Activated CD4-positive, alpha-beta memory T cell treated with anti-CD3 and anti-CD28 coated beads for 36 hours (primary cell): Measurements from ENCODE around the gene NWD2. TPM values are rescaled to one million over a fixed set of nuclear protein-coding genes. Genes with fewer than 3 reads are reported as not detected.
"Not testable (repeated sequence)": the region's sequence is repeated elsewhere in the genome, so short reads cannot be mapped to it uniquely, and the experiment has no call there.

Experiments
- CTCF ChIA-PET: fragments of 350-600 bp; sonication (Branson Sonifier 250); formaldehyde crosslinking; loops from one replicate; lab custom pipeline; 2021; ENCODE audit warnings: antibody characterized with exemption, inconsistent platforms; lab: Charles Lee
- POLR2A ChIA-PET: fragments of 350-600 bp; sonication (Branson Sonifier 250); formaldehyde crosslinking; loops from one replicate; lab custom pipeline; 2021; ENCODE audit warnings: antibody characterized with exemption; lab: Charles Lee
- DNase-seq: peaks from one replicate; pipeline ENCODE4 v3.0.0-alpha.2; 2020
- H3K27ac Mint-ChIP-seq: one replicate; pipeline ENCODE4 v1.8.0; 2021; ENCODE audit warnings: mixed read lengths
- H3K27me3 Mint-ChIP-seq: one replicate; pipeline ENCODE4 v1.8.0; 2021; ENCODE audit warnings: mixed read lengths
- H3K36me3 Mint-ChIP-seq: one replicate; pipeline ENCODE4 v1.8.0; 2021; ENCODE audit warnings: mixed read lengths
- H3K4me1 Mint-ChIP-seq: one replicate; pipeline ENCODE4 v1.8.0; 2021; ENCODE audit warnings: low read depth, mixed read lengths
- H3K4me3 Mint-ChIP-seq: one replicate; pipeline ENCODE4 v1.8.0; 2021; ENCODE audit warnings: mild to moderate bottlenecking, mixed read lengths
- H3K9me3 Mint-ChIP-seq: one replicate; pipeline ENCODE4 v1.8.0; 2021; ENCODE audit warnings: mixed read lengths
- intact Hi-C: fragments of 100-400 bp; cut with micrococcal nuclease; formaldehyde crosslinking; loops from one replicate; pipeline ENCODE4 v1.15.1; 2023
- total RNA-seq, 2 experiments: library from RNA; stranded (reverse); gene quantifications; one replicate each; pipeline ENCODE4 v1.2.3, GENCODE V29; 2021

NWD2 gene
- total RNA-seq, 2 experiments from 2014 or later = not detected

DNA sequence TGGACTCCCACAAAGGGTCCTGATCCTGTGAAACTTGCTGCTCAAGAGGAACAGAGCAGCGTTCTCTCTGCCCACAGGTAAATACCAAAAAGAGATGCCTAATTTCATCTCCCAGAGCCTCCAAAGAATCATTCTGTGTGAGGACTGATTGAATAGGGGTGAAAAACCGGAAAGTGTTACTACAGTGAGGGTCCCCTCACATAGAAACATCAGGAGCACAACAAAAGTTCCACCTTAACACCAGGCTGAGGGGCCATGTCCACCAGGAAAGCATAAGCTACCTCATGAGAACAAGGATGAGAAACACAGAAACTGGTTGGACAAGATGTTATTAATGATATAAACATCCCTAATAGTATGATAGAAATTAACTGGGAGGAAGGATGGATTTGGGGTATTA lies 140.9 kb downstream of the NWD2 start:
- ChIA-PET CTCF (interaction anchor here (0.6 to 1.1 kb wide), 2 partner anchors 816 to 988 kb away, joined by 3 read pairs; no protein-coding TSS in a partner anchor), POLR2A (no interaction called here)
- Mint-ChIP-seq H3K9me3 (no peaks in the 10 kb centered on the region), H3K4me3 (no peak overlapping the region), H3K27me3 (peaks cover 6% of the 10 kb centered on the region), H3K36me3 (no peaks in the 10 kb centered on the region), H3K4me1 (no peaks in the 10 kb centered on the region), H3K27ac (no peak overlapping the region)
- intact Hi-C loops = loop anchor here (5.0 kb wide), 1 partner anchor 973 kb away; no protein-coding TSS in a partner anchor
- DNase-seq = no peak

DNA sequence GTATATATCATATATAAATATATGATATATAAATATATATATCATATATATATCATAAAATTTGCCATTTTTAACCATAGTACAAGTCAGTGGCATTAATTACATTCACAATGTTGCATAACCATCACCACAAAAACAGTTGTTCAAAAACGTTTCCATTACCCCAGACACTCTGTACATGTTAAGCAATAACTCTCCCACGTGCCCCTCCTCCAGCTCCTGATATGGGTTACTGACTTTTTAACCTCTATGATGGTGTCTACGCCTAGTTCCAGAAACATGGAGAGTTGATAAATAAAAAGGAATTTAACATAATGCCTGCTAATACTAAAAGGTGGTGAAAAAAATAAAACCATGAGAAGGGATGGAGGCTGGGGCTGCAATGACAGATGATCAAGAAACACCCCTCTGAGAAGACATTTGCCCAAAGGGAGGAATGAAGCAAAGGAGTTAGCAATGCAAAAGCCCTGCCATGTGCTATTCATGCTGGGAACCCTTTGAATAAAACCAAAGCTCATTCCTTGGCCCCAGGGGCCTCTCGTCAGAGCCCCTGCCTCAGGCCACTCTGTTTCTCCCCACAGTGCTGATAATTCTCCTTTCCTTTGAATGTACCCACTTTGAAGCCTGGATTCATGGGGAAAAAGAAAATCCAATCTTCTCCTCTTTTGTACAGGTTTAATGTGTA lies 144.3 kb downstream of the NWD2 start:
- ChIA-PET POLR2A (no interaction called here), CTCF (interaction anchor here (0.6 to 1.5 kb wide), 8 partner anchors 9 to 996 kb away, joined by 3 to 6 read pairs (median 4); no protein-coding TSS in a partner anchor)
- no peaks in the 10 kb centered on the region for H3K9me3 Mint-ChIP-seq
- no peak overlapping the region for H3K27ac Mint-ChIP-seq
- DNase-seq = no peak
- H3K36me3 Mint-ChIP-seq = no peaks in the 10 kb centered on the region
- intact Hi-C loops = loop anchor here (5.0 kb wide), 1 partner anchor 977 kb away; no protein-coding TSS in a partner anchor
- H3K27me3 Mint-ChIP-seq = peaks cover 3% of the 10 kb centered on the region
- no peak overlapping the region for H3K4me3 Mint-ChIP-seq
- no peaks in the 10 kb centered on the region for H3K4me1 Mint-ChIP-seq

DNA sequence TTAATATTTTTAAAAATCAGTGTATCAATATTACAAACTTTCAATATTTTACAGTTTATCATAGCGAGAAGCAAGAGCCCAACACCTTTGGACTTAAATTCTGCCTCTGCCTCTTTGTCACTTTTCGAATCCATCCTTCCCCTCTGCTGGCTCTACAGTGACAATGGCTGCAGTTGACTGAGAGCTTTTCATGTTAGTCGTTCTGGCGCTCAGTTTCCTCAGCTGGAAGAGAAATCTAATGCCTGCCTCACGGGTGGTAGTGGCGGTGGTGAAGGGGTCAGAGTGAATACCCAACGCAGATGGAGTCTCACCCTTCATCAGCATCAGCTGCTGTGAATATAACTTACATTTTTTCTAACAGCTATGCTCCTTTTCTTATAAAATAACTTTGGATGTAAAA lies 144.8 kb downstream of the NWD2 start:
- H3K27me3 Mint-ChIP-seq = peaks cover 3% of the 10 kb centered on the region
- intact Hi-C loops = loop anchor here (5.0 kb wide), 1 partner anchor 977 kb away; no protein-coding TSS in a partner anchor
- H3K36me3 Mint-ChIP-seq = no peaks in the 10 kb centered on the region
- H3K9me3 Mint-ChIP-seq = no peaks in the 10 kb centered on the region
- H3K4me3 Mint-ChIP-seq = no peak overlapping the region
- no peak overlapping the region for H3K27ac Mint-ChIP-seq
- ChIA-PET CTCF (interaction anchor here (0.6 to 1.5 kb wide), 8 partner anchors 9 to 996 kb away, joined by 3 to 6 read pairs (median 4); no protein-coding TSS in a partner anchor), POLR2A (no interaction called here)
- no peak for DNase-seq
- no peaks in the 10 kb centered on the region for H3K4me1 Mint-ChIP-seq

DNA sequence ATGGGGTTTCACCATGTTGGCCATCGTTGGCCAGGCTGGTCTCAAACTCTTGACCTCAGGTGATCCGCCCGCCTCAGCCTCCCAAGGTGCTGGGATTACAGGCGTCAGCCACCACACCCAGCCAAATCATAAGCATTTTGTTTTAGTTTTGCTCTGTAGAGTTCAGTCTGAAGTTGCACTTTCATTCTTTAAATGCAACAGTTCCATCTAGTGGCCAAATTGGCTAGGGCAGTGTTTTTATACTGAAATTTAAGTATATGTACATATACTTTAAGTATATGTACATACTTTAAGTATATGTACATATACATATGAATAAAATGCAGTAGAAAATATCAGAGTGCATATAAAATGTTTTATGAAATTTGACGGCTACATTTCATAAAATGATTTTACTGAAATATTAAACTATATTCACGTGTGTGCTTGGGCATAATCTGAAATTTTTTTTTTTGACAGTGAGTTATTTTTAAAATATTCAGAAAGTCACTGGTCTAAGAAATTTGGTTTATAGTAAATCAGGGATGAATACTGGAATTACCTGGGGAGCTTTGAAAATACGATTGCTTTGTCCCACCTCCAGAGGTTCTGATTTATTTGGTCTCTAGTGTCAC lies 145.5 kb downstream of the NWD2 start:
- Mint-ChIP-seq H3K27me3 (peaks cover 5% of the 10 kb centered on the region), H3K4me1 (no peaks in the 10 kb centered on the region), H3K27ac (no peak overlapping the region), H3K36me3 (no peaks in the 10 kb centered on the region), H3K4me3 (no peak overlapping the region), H3K9me3 (no peaks in the 10 kb centered on the region)
- ChIA-PET POLR2A (no interaction called here), CTCF (interaction anchor here (0.7 to 1.5 kb wide), 5 partner anchors 8 to 997 kb away, joined by 3 to 6 read pairs (median 4); no protein-coding TSS in a partner anchor)
- intact Hi-C loops = loop anchor here (1.0 to 5.0 kb wide), 2 partner anchors 978 to 1039 kb away; no protein-coding TSS in a partner anchor
- no peak for DNase-seq

DNA sequence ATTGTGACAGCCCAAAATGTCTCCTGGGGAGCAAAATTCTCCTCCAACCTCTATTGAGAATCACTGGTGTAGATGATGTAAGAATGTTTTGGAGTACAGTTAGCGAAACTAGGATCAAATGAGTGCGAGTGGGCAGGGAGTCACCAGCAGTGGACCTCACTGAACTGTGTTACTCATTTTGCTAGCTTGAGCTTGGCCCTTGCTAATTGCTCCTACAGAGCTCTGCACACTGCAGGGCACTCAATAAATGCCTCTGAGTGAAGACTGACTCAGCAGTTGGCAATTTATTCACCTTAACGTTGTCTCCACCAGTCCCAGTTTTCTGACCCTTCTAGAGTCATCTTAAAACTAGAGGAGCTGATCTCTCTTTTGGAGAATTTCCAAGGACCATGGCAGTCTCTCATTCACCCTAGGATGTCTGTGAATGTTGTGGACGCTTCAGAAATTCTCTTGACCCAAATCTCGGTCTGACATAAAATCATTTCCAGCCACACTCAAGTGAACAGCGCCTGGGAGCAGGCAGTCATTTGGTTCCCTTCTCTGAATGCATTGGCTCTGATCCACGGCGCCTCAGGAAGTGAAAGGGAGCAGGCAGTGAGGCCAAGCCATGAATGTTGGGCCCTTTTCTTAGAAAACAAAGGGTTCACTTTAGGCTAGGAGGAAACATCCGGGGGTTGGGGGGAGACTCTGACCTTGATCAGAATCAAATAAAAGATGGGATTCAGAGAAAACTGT lies 148.1 kb downstream of the NWD2 start:
- Mint-ChIP-seq H3K9me3 (no peaks in the 10 kb centered on the region), H3K27me3 (peaks cover 13% of the 10 kb centered on the region)
- CTCF ChIA-PET = interaction anchor here (1.8 kb wide), 1 partner anchor 9 kb away, joined by 5 read pairs; no protein-coding TSS in a partner anchor

DNA sequence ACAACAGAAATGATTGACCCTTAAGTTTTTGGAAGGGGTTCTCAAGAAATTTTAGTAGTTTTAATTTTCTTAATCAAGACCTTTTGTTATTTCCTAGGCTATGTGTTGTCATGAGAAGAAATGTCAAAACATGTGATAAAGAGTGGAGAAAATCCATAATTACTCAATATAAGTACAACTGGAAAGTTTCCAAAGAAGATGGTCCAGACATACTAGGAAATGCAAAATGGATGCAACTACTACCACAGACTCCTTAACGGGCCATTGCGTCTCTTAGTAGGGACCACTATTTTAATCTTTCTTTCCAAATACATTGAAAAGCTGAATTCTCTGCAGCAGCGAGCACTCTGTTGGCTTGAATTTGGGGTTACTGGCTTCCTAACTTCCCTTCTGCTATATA lies 148.8 kb downstream of the NWD2 start:
- no peaks in the 10 kb centered on the region for H3K36me3 Mint-ChIP-seq
- intact Hi-C loops = no loop called here
- H3K27ac Mint-ChIP-seq = no peak overlapping the region

More for the DNA sequence above, 148.1 kb downstream of the NWD2 start:
- Mint-ChIP-seq H3K4me3 (no peak overlapping the region), H3K4me1 (no peaks in the 10 kb centered on the region), H3K36me3 (no peaks in the 10 kb centered on the region), H3K27ac (no peak overlapping the region)
- POLR2A ChIA-PET = no interaction called here
- no peak for DNase-seq
- intact Hi-C loops = no loop called here

DNA sequence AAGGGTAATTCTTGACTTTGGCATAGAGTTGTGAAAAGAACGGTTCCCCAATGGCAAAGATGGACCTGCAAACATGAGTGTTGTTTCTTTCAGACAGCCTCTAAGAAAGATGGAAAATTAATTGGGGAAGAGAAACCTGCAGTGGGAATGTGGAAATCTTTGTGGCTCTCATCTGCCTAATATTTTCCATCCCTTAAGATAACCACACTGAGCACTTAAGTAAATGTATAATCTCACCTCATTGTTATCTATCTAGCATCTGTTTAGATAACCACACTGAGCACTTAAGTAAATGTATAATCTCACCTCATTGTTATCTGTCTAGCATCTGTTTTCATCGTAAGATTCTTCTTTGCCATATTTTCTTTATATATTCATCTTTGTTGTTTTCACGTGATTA lies 149.3 kb downstream of the NWD2 start:
- Mint-ChIP-seq H3K36me3 (no peaks in the 10 kb centered on the region), H3K27me3 (peaks cover 10% of the 10 kb centered on the region), H3K4me3 (no peak overlapping the region), H3K27ac (no peak overlapping the region), H3K9me3 (no peaks in the 10 kb centered on the region), H3K4me1 (no peaks in the 10 kb centered on the region)
- intact Hi-C loops = no loop called here
- DNase-seq = no peak
- POLR2A ChIA-PET = no interaction called here
- CTCF ChIA-PET = interaction anchor here (1.8 kb wide), 1 partner anchor 10 kb away, joined by 5 read pairs; no protein-coding TSS in a partner anchor

More for the DNA sequence above, 148.8 kb downstream of the NWD2 start:
- CTCF ChIA-PET = interaction anchor here (1.8 kb wide), 1 partner anchor 9 kb away, joined by 5 read pairs; no protein-coding TSS in a partner anchor
- no peak for DNase-seq
- POLR2A ChIA-PET = no interaction called here
- peaks cover 13% of the 10 kb centered on the region for H3K27me3 Mint-ChIP-seq
- no peak overlapping the region for H3K4me3 Mint-ChIP-seq
- no peaks in the 10 kb centered on the region for H3K9me3 Mint-ChIP-seq
- H3K4me1 Mint-ChIP-seq = no peaks in the 10 kb centered on the region

DNA sequence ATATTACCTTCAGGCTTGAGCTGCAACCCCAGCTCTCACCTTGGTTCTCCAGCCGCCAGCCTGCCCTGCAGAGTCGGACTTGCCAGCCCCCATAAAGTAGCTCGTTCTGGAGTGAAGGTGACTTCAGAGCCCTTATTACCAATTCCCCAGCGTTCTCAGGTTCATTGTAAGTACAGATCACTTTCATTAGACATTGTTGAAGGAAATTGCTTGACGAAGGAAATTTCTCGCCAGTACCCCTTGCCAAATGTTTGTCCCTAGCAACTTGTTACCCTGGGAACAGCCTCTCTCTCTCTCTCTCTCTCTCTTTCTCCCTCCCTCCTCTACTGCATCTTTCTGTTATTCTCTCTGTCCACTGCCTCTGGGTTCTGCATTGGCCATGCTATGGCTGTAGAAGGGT lies 153.0 kb downstream of the NWD2 start:
- intact Hi-C loops = no loop called here
- Mint-ChIP-seq H3K9me3 (no peaks in the 10 kb centered on the region), H3K27ac (no peak overlapping the region), H3K36me3 (no peaks in the 10 kb centered on the region), H3K4me1 (peaks cover 12% of the 10 kb centered on the region), H3K27me3 (peaks cover 10% of the 10 kb centered on the region), H3K4me3 (no peak overlapping the region)
- ChIA-PET POLR2A (no interaction called here), CTCF (interaction anchor here (0.6 kb wide), 1 partner anchor 8 kb away, joined by 4 read pairs; no protein-coding TSS in a partner anchor)
- no peak for DNase-seq

DNA sequence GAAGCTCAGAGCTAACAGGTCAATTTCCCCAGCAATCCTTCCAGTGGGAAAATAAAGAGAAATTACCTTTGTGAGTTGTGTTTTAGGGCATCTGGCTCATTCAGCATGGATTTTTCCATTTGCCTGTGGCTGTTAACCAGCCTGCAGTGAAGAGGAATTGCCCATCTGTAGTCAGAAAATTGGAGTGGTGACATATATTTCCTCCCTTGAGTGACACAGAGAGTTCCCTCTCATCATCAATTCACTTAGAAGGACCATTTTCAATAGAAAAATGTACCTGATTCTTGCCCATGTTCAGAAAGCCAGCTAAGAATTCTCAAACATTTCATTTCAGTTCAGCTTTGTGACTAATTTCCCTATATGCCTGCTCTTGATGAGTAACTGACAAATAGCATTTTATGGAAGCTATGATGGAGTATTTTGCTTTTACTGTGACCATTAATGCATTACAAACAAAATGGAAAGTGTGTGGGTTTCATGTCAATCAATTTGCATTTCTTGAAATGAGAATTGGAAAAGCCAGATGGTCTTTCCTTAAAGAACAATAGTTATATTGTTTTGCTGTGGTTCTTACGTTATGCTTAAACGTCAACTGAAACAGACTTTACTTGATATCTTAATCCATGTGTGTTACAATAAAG lies 155.8 kb downstream of the NWD2 start:
- DNase-seq = no peak
- no peaks in the 10 kb centered on the region for H3K36me3 Mint-ChIP-seq
- H3K9me3 Mint-ChIP-seq = no peaks in the 10 kb centered on the region
- POLR2A ChIA-PET = no interaction called here
- peaks cover 12% of the 10 kb centered on the region for H3K4me1 Mint-ChIP-seq
- H3K27me3 Mint-ChIP-seq = peaks cover 18% of the 10 kb centered on the region
- intact Hi-C loops = no loop called here
- H3K27ac Mint-ChIP-seq = no peak overlapping the region
- CTCF ChIA-PET = interaction anchor here (2.1 kb wide), 1 partner anchor 11 kb away, joined by 5 read pairs; no protein-coding TSS in a partner anchor
- no peak overlapping the region for H3K4me3 Mint-ChIP-seq

DNA sequence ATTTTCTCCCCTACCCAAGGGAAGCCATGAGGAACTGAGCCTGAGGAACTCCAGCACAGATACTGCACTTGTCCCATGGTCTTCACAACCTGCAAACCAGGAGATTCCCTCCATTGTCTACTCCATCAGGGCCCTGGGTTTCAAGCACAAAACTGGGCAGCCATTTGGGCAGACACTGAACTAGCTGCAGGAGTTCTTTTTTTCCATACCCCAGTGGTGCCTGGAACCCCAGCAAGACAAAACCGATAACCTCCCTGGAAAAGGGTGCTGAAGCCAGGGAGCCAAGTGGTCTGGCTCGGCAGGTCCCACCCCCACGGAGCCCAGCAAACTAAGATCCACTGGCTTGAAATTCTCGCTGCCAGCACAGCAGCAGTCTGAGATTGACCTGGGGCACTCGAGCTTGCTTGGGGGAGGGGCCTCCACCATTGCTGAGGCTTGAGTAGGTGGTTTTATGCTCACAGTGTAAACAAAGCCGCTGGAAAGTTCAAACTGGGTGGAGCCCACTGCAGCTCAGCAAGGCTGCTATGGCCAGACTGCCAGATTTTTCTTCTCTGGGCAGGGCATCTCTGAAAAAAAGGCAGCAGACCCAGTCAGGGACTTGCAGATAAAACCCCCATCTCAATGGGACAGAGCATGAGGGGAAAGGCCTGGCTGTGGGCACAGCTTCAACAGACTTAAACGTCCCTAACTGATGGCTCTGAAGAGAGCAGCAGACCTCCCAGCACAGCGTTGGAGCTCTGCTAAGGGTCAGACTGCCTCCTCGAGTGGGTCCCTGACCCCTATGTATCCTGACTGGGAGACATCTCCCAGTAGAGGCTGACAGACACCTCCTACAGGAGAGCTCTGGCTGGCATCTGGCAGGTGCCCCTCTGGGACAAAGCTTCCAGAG lies 163.6 kb downstream of the NWD2 start:
- peaks cover 21% of the 10 kb centered on the region for H3K27me3 Mint-ChIP-seq
- DNase-seq, CTCF ChIA-PET, intact Hi-C loops, POLR2A ChIA-PET, H3K36me3 Mint-ChIP-seq, H3K27ac Mint-ChIP-seq, H3K4me1 Mint-ChIP-seq, H3K9me3 Mint-ChIP-seq, H3K4me3 Mint-ChIP-seq: not testable (repeated sequence)

DNA sequence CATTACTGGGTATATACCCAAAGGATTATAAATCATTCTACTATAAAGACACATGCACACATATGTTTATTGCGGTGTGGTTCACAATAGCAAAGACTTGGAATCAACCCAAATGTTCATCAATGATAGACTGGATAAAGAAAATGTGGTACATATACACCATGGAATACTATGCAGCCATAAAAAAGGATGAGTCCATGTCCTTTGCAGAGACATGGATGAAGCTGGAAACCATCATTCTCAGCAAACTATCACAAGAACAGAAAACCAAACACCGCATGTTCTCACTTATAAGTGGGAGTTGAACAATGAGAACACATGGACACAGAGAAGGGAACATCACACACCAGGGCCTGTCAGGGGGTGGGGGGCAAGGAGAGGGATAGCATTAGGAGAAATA lies 169.1 kb downstream of the NWD2 start:
- intact Hi-C loops, H3K4me3 Mint-ChIP-seq, H3K4me1 Mint-ChIP-seq, CTCF ChIA-PET, H3K27ac Mint-ChIP-seq, H3K9me3 Mint-ChIP-seq, DNase-seq, H3K36me3 Mint-ChIP-seq, POLR2A ChIA-PET, H3K27me3 Mint-ChIP-seq: not testable (repeated sequence)
